Measurements from ENCODE around the gene MRPS23.
"Not testable (repeated sequence)": the region's sequence is repeated elsewhere in the genome, so short reads cannot be mapped to it uniquely, and the experiment has no call there.

The MRPS23 gene

GRCh38 chr17:57862694-57863667 lies 13.1 kb upstream of the MRPS23 start:
- no peak for DNase-seq (ENCODE audit: low spot score)

- no peak for DNase-seq (ENCODE audit: low spot score)
Observed at GRCh38 chr17:57861790-57862693, 12.2 kb upstream of the MRPS23 start.

GRCh38 chr17:57861000-57861789 lies 11.4 kb upstream of the MRPS23 start:
- no peak for DNase-seq (ENCODE audit: low spot score)

GRCh38 chr17:57860414-57860999 lies 10.7 kb upstream of the MRPS23 start:
- no peak for DNase-seq (ENCODE audit: low spot score)

GRCh38 chr17:57859601-57860413 lies 10.0 kb upstream of the MRPS23 start:
- no peak for DNase-seq (ENCODE audit: low spot score)

GRCh38 chr17:57858838-57859237 lies 9.0 kb upstream of the MRPS23 start:
- no peak for DNase-seq (ENCODE audit: low spot score)

- DNase-seq (ENCODE audit: low spot score): no peak
Observed at GRCh38 chr17:57856792-57857620, 7.2 kb upstream of the MRPS23 start.

- no peak for DNase-seq (ENCODE audit: low spot score)
Observed at GRCh38 chr17:57855391-57856035, 5.7 kb upstream of the MRPS23 start.

GRCh38 chr17:57853695-57854094 lies 3.9 kb upstream of the MRPS23 start:
- no peak for DNase-seq (ENCODE audit: low spot score)

- DNase-seq (ENCODE audit: low spot score): no peak
Observed at GRCh38 chr17:57852955-57853328, 3.1 kb upstream of the MRPS23 start.

- DNase-seq (ENCODE audit: low spot score): no peak
Observed at GRCh38 chr17:57852092-57852954, 2.5 kb upstream of the MRPS23 start.

- no peak for DNase-seq (ENCODE audit: low spot score)
Observed at GRCh38 chr17:57849163-57849873, 526 bp downstream of the MRPS23 start.

GRCh38 chr17:57846056-57846945 lies 3.5 kb downstream of the MRPS23 start:
- DNase-seq (ENCODE audit: low spot score): not testable (repeated sequence)

- DNase-seq (ENCODE audit: low spot score): no peak
Observed at GRCh38 chr17:57842280-57842679, 7.6 kb downstream of the MRPS23 start.

- DNase-seq (ENCODE audit: low spot score): no peak
Observed at GRCh38 chr17:57839571-57839923, 10.3 kb downstream of the MRPS23 start.

GRCh38 chr17:57838857-57839570 lies 10.8 kb downstream of the MRPS23 start:
- DNase-seq (ENCODE audit: low spot score): no peak
